ENCODE measurements around the gene MYH11. TPM values are rescaled to one million over a fixed set of nuclear protein-coding genes. Genes with fewer than 3 reads are reported as not detected.
"Not testable (repeated sequence)": the region's sequence is repeated elsewhere in the genome, so short reads cannot be mapped to it uniquely, and the experiment has no call there.

Gene MYH11
- total and polyA plus RNA-seq, 2 experiments from 2014 or later = 2.0 to 12.2 TPM

DNA sequence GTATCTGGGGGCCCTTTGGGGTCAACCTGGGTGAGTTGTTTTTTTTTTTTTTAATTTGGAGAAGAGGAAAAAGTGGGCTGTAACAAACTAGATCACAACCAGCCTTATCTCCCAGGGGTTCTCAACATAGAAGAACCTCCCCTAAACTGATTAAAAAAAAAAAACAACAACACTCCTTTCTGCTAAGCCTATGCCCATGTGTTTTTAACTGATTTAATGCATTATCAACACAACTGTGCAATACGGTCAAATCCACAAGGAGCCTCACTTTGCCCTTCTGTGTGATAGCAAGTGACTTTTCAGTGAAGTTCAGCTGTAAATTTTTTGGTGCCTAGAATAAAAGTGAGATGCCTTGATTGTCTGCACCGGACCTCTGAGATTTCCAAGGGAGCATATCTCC lies 646 bp downstream of the MYH11 start:
- DNase-seq (ENCODE audit: low read depth in 1 of 2, low spot score in 1 of 2) = no peak
- H3K36me3 ChIP-seq = no peaks in the 10 kb centered on the region
- H3K4me1 ChIP-seq (ENCODE audit: low read depth) = no peaks in the 10 kb centered on the region
- H3K9me3 ChIP-seq (ENCODE audit: low read depth) = no peaks in the 10 kb centered on the region
- TF ChIP-seq, protein P1, sequence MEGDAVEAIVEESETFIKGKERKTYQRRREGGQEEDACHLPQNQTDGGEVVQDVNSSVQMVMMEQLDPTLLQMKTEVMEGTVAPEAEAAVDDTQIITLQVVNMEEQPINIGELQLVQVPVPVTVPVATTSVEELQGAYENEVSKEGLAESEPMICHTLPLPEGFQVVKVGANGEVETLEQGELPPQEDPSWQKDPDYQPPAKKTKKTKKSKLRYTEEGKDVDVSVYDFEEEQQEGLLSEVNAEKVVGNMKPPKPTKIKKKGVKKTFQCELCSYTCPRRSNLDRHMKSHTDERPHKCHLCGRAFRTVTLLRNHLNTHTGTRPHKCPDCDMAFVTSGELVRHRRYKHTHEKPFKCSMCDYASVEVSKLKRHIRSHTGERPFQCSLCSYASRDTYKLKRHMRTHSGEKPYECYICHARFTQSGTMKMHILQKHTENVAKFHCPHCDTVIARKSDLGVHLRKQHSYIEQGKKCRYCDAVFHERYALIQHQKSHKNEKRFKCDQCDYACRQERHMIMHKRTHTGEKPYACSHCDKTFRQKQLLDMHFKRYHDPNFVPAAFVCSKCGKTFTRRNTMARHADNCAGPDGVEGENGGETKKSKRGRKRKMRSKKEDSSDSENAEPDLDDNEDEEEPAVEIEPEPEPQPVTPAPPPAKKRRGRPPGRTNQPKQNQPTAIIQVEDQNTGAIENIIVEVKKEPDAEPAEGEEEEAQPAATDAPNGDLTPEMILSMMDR (IDR thresholded peaks at IDR 0.05; ENCODE audit: low read depth, low read length) = no peak
- no peak overlapping the region for H3K4me3 ChIP-seq
- peaks cover 85% of the 10 kb centered on the region for H3K27me3 ChIP-seq
- no peak overlapping the region for H3K27ac ChIP-seq

- no peak for DNase-seq (ENCODE audit: low read depth in 1 of 2, low spot score in 1 of 2)
- no peak overlapping the region for H3K27ac ChIP-seq
- no peak overlapping the region for H3K4me3 ChIP-seq
- H3K4me1 ChIP-seq (ENCODE audit: low read depth) = no peaks in the 10 kb centered on the region
- peaks cover 85% of the 10 kb centered on the region for H3K27me3 ChIP-seq
- H3K36me3 ChIP-seq = no peaks in the 10 kb centered on the region
- TF ChIP-seq, protein P1 (IDR thresholded peaks at IDR 0.05; ENCODE audit: low read depth, low read length) = no peak
- H3K9me3 ChIP-seq (ENCODE audit: low read depth) = no peaks in the 10 kb centered on the region
Measured at GRCh38 chr16:15855704-15856003, 1.2 kb downstream of the MYH11 start.

DNA sequence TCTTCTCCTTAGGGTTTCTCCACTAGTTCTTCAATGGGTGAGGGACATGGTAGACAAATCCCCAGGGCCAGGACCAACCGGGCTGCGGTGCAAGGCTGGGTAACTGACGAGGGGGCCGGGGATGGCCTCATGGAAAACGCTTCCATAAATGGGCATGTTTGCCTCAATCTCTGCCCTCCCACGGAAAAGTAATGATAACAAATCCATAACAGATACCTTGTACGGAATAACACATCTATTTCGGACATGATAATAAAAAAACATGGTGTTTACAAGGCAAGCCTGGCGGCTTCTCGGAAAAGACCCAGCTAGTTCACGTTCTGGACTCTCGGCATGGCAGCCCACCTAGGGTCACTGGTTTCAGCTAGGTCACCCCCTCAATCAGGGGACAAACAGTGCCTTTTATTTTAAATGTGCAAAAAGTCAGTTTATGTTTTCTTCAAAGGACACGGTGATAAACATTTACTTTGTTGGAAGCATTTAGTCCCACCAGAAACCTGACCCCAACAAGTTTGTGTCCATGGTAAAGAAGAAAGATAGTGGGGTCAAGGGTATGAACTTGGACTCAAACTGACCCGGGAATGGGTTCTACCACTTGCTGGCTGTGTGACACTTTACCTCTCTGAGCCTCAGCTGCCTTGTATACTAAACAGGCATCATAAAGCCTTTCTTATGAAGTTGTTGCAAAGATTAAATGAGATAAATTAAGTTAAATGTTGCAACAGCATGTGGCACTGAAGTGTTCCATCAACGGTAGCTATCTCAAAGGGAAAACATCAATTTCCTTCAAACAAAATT lies 1.7 kb downstream of the MYH11 start:
- Histone ChIP-seq H3K9me3 (ENCODE audit: low read depth) (no peaks in the 10 kb centered on the region), H3K36me3 (no peaks in the 10 kb centered on the region), H3K27ac (no peak overlapping the region), H3K27me3 (peaks cover 88% of the 10 kb centered on the region), H3K4me1 (ENCODE audit: low read depth) (no peaks in the 10 kb centered on the region), H3K4me3 (no peak overlapping the region)
- TF ChIP-seq, protein P1 (IDR thresholded peaks at IDR 0.05; ENCODE audit: low read depth, low read length) = no peak
- no peak for DNase-seq (ENCODE audit: low read depth in 1 of 2, low spot score in 1 of 2)

- TF ChIP-seq, protein P1 (IDR thresholded peaks at IDR 0.05; ENCODE audit: low read depth, low read length) = no peak
- DNase-seq (ENCODE audit: low read depth in 1 of 2, low spot score in 1 of 2) = no peak
- H3K4me1 ChIP-seq (ENCODE audit: low read depth) = no peaks in the 10 kb centered on the region
- H3K9me3 ChIP-seq (ENCODE audit: low read depth) = no peaks in the 10 kb centered on the region
- peaks cover 91% of the 10 kb centered on the region for H3K27me3 ChIP-seq
- no peaks in the 10 kb centered on the region for H3K36me3 ChIP-seq
- H3K27ac ChIP-seq = no peak overlapping the region
- no peak overlapping the region for H3K4me3 ChIP-seq
Measured at GRCh38 chr16:15854061-15854460, 2.8 kb downstream of the MYH11 start.

GRCh38 chr16:15853021-15853420 lies 3.8 kb downstream of the MYH11 start:
- DNase-seq (ENCODE audit: low read depth in 1 of 2, low spot score in 1 of 2) = no peak
- Histone ChIP-seq H3K4me3 (no peak overlapping the region), H3K27me3 (peaks cover 96% of the 10 kb centered on the region), H3K36me3 (no peaks in the 10 kb centered on the region), H3K27ac (no peak overlapping the region), H3K4me1 (ENCODE audit: low read depth) (no peaks in the 10 kb centered on the region), H3K9me3 (ENCODE audit: low read depth) (no peaks in the 10 kb centered on the region)
- TF ChIP-seq, protein P1 (IDR thresholded peaks at IDR 0.05; ENCODE audit: low read depth, low read length) = no peak

DNA sequence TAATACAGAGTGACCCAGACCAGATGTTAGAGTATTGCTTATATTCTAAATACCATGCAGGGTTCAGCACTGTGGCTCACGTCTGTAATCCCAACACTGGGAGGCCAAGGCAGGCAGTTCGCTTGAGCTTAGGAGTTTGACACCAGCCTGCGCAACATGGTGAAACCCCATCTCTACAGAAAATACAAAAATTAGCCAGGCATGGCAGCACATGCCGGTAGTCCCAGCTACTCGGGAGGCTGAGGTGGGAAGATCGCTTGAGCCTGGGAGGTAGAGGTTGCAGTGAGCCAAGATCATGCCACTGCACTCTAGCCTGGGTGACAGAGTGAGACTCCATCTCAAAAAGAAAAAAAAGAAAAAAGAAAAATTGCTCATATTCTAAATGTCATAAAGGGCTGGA lies 6.3 kb downstream of the MYH11 start:
- not testable (repeated sequence) for H3K4me1 ChIP-seq (ENCODE audit: low read depth); DNase-seq (ENCODE audit: low read depth in 1 of 2, low spot score in 1 of 2); H3K4me3 ChIP-seq; H3K27ac ChIP-seq; H3K9me3 ChIP-seq (ENCODE audit: low read depth); H3K36me3 ChIP-seq
- H3K27me3 ChIP-seq = peaks cover 95% of the 10 kb centered on the region

All from cardiac muscle cell (in vitro differentiated cells and primary cell).